Upper lobe of left lung (tissue), 4 donors: ENCODE results near the gene RBP3.

ENCODE experiments used
- CTCF ChIP-seq, 6 experiments: fragments of 450-650 bp in 4 of 6; fragments of 200-600 bp in 2 of 6; sonication (generic) in 2 of 6; IDR thresholded peaks; one replicate each; pipeline ENCODE4 v1.5.1; 2016 to 2019; ENCODE audit warnings: antibody characterized with exemption in 6 of 6
- EP300 ChIP-seq, 4 donors: sonication (generic); formaldehyde crosslinking; IDR thresholded peaks; one replicate each; pipeline ENCODE4 v1.5.1; 2017; ENCODE audit warnings: antibody characterized with exemption in 4 of 4, control low read depth in 2 of 4
- POLR2A ChIP-seq, 4 donors: fragments of 450-650 bp; IDR thresholded peaks; one replicate each; pipeline ENCODE4 v1.5.1; 2016 to 2017; ENCODE audit warnings: antibody characterized with exemption in 4 of 4, mild to moderate bottlenecking in 2 of 4
- POLR2AphosphoS5 ChIP-seq, 2 donors: sonication (generic); formaldehyde crosslinking; IDR thresholded peaks; one replicate each; pipeline ENCODE4 v1.5.1; 2017; ENCODE audit warnings: antibody characterized with exemption in 2 of 2

GRCh38 chr10:47372726-47373125, 24.6 kb downstream of the RBP3 start:
- TF ChIP-seq CTCF (IDR thresholded peaks at IDR 0.05) = no peak
- no peak for TF ChIP-seq POLR2AphosphoS5 (IDR thresholded peaks at IDR 0.05)
- TF ChIP-seq POLR2A (IDR thresholded peaks at IDR 0.05) = no peak
- no peak for TF ChIP-seq EP300 (IDR thresholded peaks at IDR 0.05)
